K562 (cell line): ENCODE results near the gene DSP. TPM values are rescaled to one million over a fixed set of nuclear protein-coding genes. Genes with fewer than 3 reads are reported as not detected.

Experiments
- ATAC-seq: fragments of 200-7000 bp; cut with Tn5 transposase; 3 replicates; pipeline ENCODE4 v1.9.1; 2020; ENCODE audit warnings: moderate library complexity
- BruUV-seq: library from RNA; stranded (reverse); fragments of 400-500 nt; replicated peaks from 2 replicates; lab custom pipeline; 2021; lab: Mats Ljungman, UMichigan
- CTCF ChIA-PET: fragments of 300-600 bp; formaldehyde crosslinking; extraction: SDS; loops from one replicate; lab custom pipeline; 2021; ENCODE audit warnings: low intra/inter-chr PET ratio; lab: Yijun Ruan, JAX
- POLR2A ChIA-PET: fragments of 300-600, 350-650 bp; sonication (Branson Sonifier 250); formaldehyde crosslinking; extraction: SDS; loops from one replicate; lab custom pipeline; 2021; ENCODE audit warnings: antibody characterized with exemption, inconsistent platforms; lab: Yijun Ruan, JAX
- DNase-seq, 4 experiments: peaks; one replicate each; pipeline versions ENCODE4 v3.0.0 to v3.0.0-alpha.2; 2011 to 2018; ENCODE audit warnings: low spot score in 3 of 4, mixed read lengths in 3 of 4; ENCODE audit errors: extremely low read depth in 1 of 4
- FAIRE-seq: peaks from 2 replicates; lab custom pipeline; 2011; peaks lifted over from hg19 to GRCh38; lab: Jason Lieb, UNC
- H2AFZ ChIP-seq: 2 replicates; pipeline ENCODE4 v1.6.0; 2011; ENCODE audit warnings: low read depth, low read length, control low read depth, inconsistent platforms
- H3K27ac ChIP-seq: fragments of 200-600 bp; 3 replicates; pipeline ENCODE4 v1.8.0; 2011; ENCODE audit warnings: low read depth, mild to moderate bottlenecking, control low read depth, inconsistent platforms, low read length, moderate library complexity, mixed read lengths; ENCODE audit errors: extremely low read depth
- H3K27me3 ChIP-seq, 2 experiments: fragments of 300-600 bp in 1 of 2; 2 replicates in 1 of 2; 3 replicates in 1 of 2; pipeline versions ENCODE4 v1.6.0 to v1.8.0; 2011; ENCODE audit warnings: inconsistent platforms in 2 of 2, low read length in 2 of 2, mild to moderate bottlenecking in 1 of 2, mixed read lengths in 1 of 2, moderate library complexity in 1 of 2; ENCODE audit not compliant: control insufficient read depth in 2 of 2, insufficient read depth in 2 of 2
- H3K36me3 ChIP-seq: fragments of 300-600 bp; 3 replicates; pipeline ENCODE4 v1.8.0; 2011; ENCODE audit warnings: mild to moderate bottlenecking, low read length, inconsistent platforms; ENCODE audit not compliant: control insufficient read depth, insufficient read depth
- H3K4me1 ChIP-seq, 2 experiments: fragments of 200-600 bp in 1 of 2; replicated peaks in 1 of 2; 2 replicates in 1 of 2; 3 replicates in 1 of 2; pipeline versions ENCODE4 v1.5.1 to v1.8.0; 2011; ENCODE audit warnings: inconsistent platforms in 2 of 2, low read length in 2 of 2, mild to moderate bottlenecking in 1 of 2, mixed read lengths in 1 of 2, moderate library complexity in 1 of 2; ENCODE audit not compliant: control insufficient read depth in 2 of 2, insufficient read depth in 2 of 2
- H3K4me2 ChIP-seq: 2 replicates; pipeline ENCODE4 v1.6.1; 2011; ENCODE audit warnings: low read length, control low read depth, inconsistent platforms, mixed read lengths; ENCODE audit not compliant: insufficient read depth
- H3K4me3 ChIP-seq: fragments of 200-600 bp; sonication (generic), shearing (Covaris generic); 2 replicates; pipeline ENCODE4 v1.5.1; 2016; ENCODE audit warnings: control low read depth, inconsistent platforms
- H3K79me2 ChIP-seq: fragments of 200-600 bp; 3 replicates; pipeline ENCODE4 v1.8.0; 2011; ENCODE audit warnings: low read length, inconsistent platforms; ENCODE audit not compliant: control insufficient read depth, insufficient read depth
- H3K9ac ChIP-seq, 2 experiments: 2 replicates each; pipeline versions ENCODE4 v1.6.0 to v1.6.1; 2011; ENCODE audit warnings: low read depth in 2 of 2, low read length in 2 of 2, control low read depth in 1 of 2, inconsistent platforms in 1 of 2, mild to moderate bottlenecking in 1 of 2, mixed read lengths in 1 of 2; ENCODE audit not compliant: insufficient read depth in 1 of 2
- H3K9me1 ChIP-seq: one replicate; pipeline ENCODE4 v1.6.0; 2011; ENCODE audit warnings: inconsistent platforms, mild to moderate bottlenecking, low read length, moderate library complexity; ENCODE audit not compliant: control insufficient read depth, insufficient read depth
- H3K9me3 ChIP-seq: replicated peaks from 2 replicates; pipeline ENCODE4 v1.5.1; 2011; ENCODE audit warnings: low read depth, low read length, inconsistent platforms; ENCODE audit not compliant: control insufficient read depth, insufficient read depth
- H4K20me1 ChIP-seq: replicated peaks from 2 replicates; pipeline ENCODE4 v1.6.1; 2011; ENCODE audit warnings: low read length, inconsistent platforms, mixed read lengths; ENCODE audit not compliant: control insufficient read depth, insufficient read depth
- ATF3 ChIP-seq, 2 experiments: fragments of 450-650 bp in 1 of 2; sonication (generic) in 1 of 2; formaldehyde crosslinking in 1 of 2; IDR thresholded peaks in 1 of 2; conservative IDR thresholded peaks in 1 of 2; 2 replicates each; pipeline versions ENCODE4 v1.6.1 to v1.8.1; 2016 to 2023; ENCODE audit warnings: mild to moderate bottlenecking in 2 of 2, moderate library complexity in 2 of 2, inconsistent platforms in 1 of 2, missing genetic modification reagents in 1 of 2
- EHMT2 ChIP-seq: fragments of 450-650 bp; IDR thresholded peaks from 2 replicates; pipeline ENCODE4 v1.6.1; 2018; ENCODE audit warnings: antibody characterized with exemption
- ETV5 ChIP-seq: sonication (generic); formaldehyde crosslinking; IDR thresholded peaks from 2 replicates; pipeline ENCODE4 v1.4.0; 2020; ENCODE audit warnings: low read depth, mild to moderate bottlenecking, missing genetic modification reagents
- HMG20B ChIP-seq: fragments of 250-450 bp; sonication (Bioruptor Pico); IDR thresholded peaks from 2 replicates; pipeline ENCODE4 v1.5.0; 2021; ENCODE audit warnings: mild to moderate bottlenecking
- MAFK ChIP-seq: IDR thresholded peaks from 2 replicates; pipeline ENCODE4 v1.6.1; 2011; ENCODE audit warnings: low read length, improper control_type of control experiment
- MCM2 ChIP-seq: fragments of 450-650 bp; IDR thresholded peaks from 2 replicates; pipeline ENCODE4 v1.6.1; 2017; ENCODE audit warnings: low read depth, mild to moderate bottlenecking
- NR2C2 ChIP-seq, 2 experiments: fragments of 200-800 bp in 1 of 2; sonication (Bioruptor generic) in 1 of 2; sonication (generic) in 1 of 2; formaldehyde crosslinking in 1 of 2; IDR thresholded peaks; 2 replicates each; pipeline versions ENCODE4 v1.6.1 to v1.8.0; 2016 to 2022; ENCODE audit warnings: mild to moderate bottlenecking in 1 of 2, missing compliant biosample characterization in 1 of 2, missing genetic modification characterization in 1 of 2, missing genetic modification reagents in 1 of 2
- POLR2AphosphoS2 ChIP-seq: IDR thresholded peaks from 2 replicates; pipeline ENCODE4 v1.6.1; 2012; ENCODE audit warnings: low read length, improper control_type of control experiment
- PRDM10 ChIP-seq: fragments of 450-650 bp; IDR thresholded peaks from 2 replicates; pipeline ENCODE4 v1.6.1; 2018; ENCODE audit not compliant: partially characterized antibody
- TEAD4 ChIP-seq, 2 experiments: sonication (generic) in 1 of 2; formaldehyde crosslinking in 1 of 2; IDR thresholded peaks; 2 replicates each; pipeline versions ENCODE4 v1.6.1 to v1.8.0; 2012 to 2022; ENCODE audit warnings: borderline replicate concordance in 1 of 2, inconsistent platforms in 1 of 2, low read length in 1 of 2, mild to moderate bottlenecking in 1 of 2, missing genetic modification reagents in 1 of 2
- YBX1 ChIP-seq: fragments of 450-650 bp; IDR thresholded peaks from 2 replicates; pipeline ENCODE4 v1.7.1; 2016; ENCODE audit warnings: mild to moderate bottlenecking
- ZBTB49 ChIP-seq: sonication (generic); formaldehyde crosslinking; IDR thresholded peaks from 2 replicates; pipeline ENCODE4 v1.8.0; 2022; ENCODE audit warnings: missing genetic modification reagents, mild to moderate bottlenecking, borderline replicate concordance
- WGBS: fragments of 100-300 bp; shearing (Covaris generic); methylation state at CpG from one replicate; pipeline ENCODE4 v1.1.6; 2016; ENCODE audit warnings: low coverage, mixed read lengths; ENCODE audit not compliant: insufficient coverage; ENCODE audit errors: missing lambda C conversion rate; 5-methylcytosine and 5-hydroxymethylcytosine counted together
- in situ Hi-C: fragments of 300-500 bp; cut with MboI; formaldehyde crosslinking; loops from 4 replicates; pipeline ENCODE4 v1.15.0; 2018; ENCODE audit warnings: inconsistent platforms, mixed read lengths
- intact Hi-C: fragments of 100-400 bp; cut with micrococcal nuclease; formaldehyde crosslinking; loops from 2 replicates; pipeline ENCODE4 v1.14.2; 2022
- polyA plus RNA-seq, 8 experiments: library from polyadenylated mRNA; depleted of rRNA in 4 of 8; stranded (reverse) in 5 of 8; unstranded in 3 of 8; fragments of >200 nt; fragmentation: Nextera tagmentation in 2 of 8; fragmentation: Illumina TruSeq in 1 of 8; extraction: Ambion mirVana in 2 of 8; extraction: Trizol in 1 of 8; gene quantifications; 2 replicates each; pipeline versions ENCODE4 v1.2.1 to v1.2.3, GENCODE V29; 2011 to 2014; ENCODE audit warnings: inconsistent platforms in 1 of 8, missing spikeins in 1 of 8
- total RNA-seq, 7 experiments: library from RNA; depleted of rRNA in 6 of 7; stranded (reverse); fragments of >200 nt in 6 of 7; fragmentation: Illumina TruSeq in 2 of 7; extraction: Trizol in 2 of 7; gene quantifications; 2 replicates each; pipeline versions ENCODE4 v1.2.1 to v1.2.3, GENCODE V29; 2011 to 2021; ENCODE audit warnings: low replicate concordance in 1 of 7

DSP gene
- total and polyA plus RNA-seq, 9 of the 15 experiments (the other 6 are each of a cell fraction or from before 2014, with no cell fraction given), result under 0.01 to 0.24 (median 0.03) TPM; not detected in 2

DNA sequence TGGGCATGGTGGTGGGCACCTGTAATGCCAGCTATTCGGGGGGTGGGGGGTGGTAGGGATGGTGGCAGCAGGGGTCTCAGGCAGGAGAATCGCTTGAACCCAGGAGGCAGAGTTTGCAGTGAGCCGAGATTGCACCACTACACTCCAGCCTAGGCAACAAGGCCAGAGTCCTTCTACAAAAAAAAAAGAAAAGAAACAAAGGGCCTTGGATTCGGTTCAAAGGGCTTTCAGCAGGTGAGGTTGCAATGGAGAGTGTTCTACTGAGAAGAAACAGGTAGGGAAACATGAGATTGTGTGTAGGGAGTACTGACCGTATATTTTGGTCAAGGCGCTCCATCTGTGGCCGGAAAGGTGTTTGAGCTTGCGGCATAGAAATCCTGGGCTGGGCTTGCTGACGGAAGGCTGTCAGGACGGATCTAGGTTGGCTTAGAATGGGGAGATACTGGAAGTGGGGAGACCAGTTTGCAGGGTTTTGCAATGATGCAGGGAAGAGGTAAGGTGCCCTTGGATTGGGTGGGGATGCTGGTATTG, 40.7 kb upstream of the DSP start:
- Histone ChIP-seq H3K4me2 (no peak overlapping the region), H2AFZ (no peak overlapping the region), H3K9ac (no peak overlapping the region), H3K4me3 (no peak overlapping the region), H4K20me1 (no peaks in the 10 kb centered on the region), H3K27me3 (peaks cover 45 to 62% of the 10 kb centered on the region in 2 experiments), H3K79me2 (no peaks in the 10 kb centered on the region), H3K27ac (no peak overlapping the region), H3K9me1 (no peaks in the 10 kb centered on the region), H3K4me1 (no peaks in the 10 kb centered on the region), H3K9me3 (no peaks in the 10 kb centered on the region), H3K36me3 (no peaks in the 10 kb centered on the region)
- no peak for TF ChIP-seq POLR2AphosphoS2
- TF ChIP-seq ATF3 (IDR thresholded peaks at IDR 0.05), result no peak
- TF ChIP-seq ATF3 (CRISPR knock-in tag; conservative IDR thresholded peaks at IDR 0.05), result no peak
- TF ChIP-seq MCM2, result no peak
- no peak for TF ChIP-seq YBX1
- no peak for TF ChIP-seq ETV5
- TF ChIP-seq ZBTB49 (CRISPR knock-in tag), result no peak
- no peak for TF ChIP-seq NR2C2 (CRISPR knock-in tag; IDR thresholded peaks at IDR 0.05)
- TF ChIP-seq NR2C2 (tag; IDR thresholded peaks at IDR 0.05), result no peak
- no peak for TF ChIP-seq TEAD4 (IDR thresholded peaks at IDR 0.05; ENCODE audit: low read length)
- no peak for TF ChIP-seq TEAD4 (CRISPR knock-in tag; IDR thresholded peaks at IDR 0.05; ENCODE audit: borderline replicate concordance)
- no peak for TF ChIP-seq HMG20B
- no peak for TF ChIP-seq PRDM10
- no peak for TF ChIP-seq EHMT2
- TF ChIP-seq MAFK, result no peak
- CTCF ChIA-PET, result no interaction called here
- DNase-seq (no peak), FAIRE-seq (no peak), ATAC-seq (no peak)
- WGBS, result 20% methylated on average over 10 of the region's 10 CpGs
- in situ Hi-C loops, result no loop called here
- no TSS peak for BruUV-seq
- intact Hi-C loops, result no loop called here
- POLR2A ChIA-PET, result interaction anchor here (1.3 kb wide), 2 partner anchors 18 to 32 kb away, joined by 3 read pairs; no protein-coding TSS in a partner anchor
